ENCODE data around the gene CCDC38. TPM values are rescaled to one million over a fixed set of nuclear protein-coding genes. Genes with fewer than 3 reads are reported as not detected.

The CCDC38 gene
- total and polyA plus RNA-seq, 9 of the 15 experiments (the other 6 are each of a cell fraction or from before 2014, with no cell fraction given), result not detected

- DNase-seq (ENCODE audit: extremely low read depth in 1 of 4, low spot score in 3 of 4) (no peak), ATAC-seq (no peak), FAIRE-seq (no peak)
- WGBS (ENCODE audit: insufficient coverage, low coverage, missing lambda C conversion rate), result 0% methylated on average over 6 of the region's 6 CpGs
- Histone ChIP-seq H3K9me1 (ENCODE audit: control insufficient read depth, insufficient read depth, low read length) (no peaks in the 10 kb centered on the region), H3K9me3 (replicated peaks; ENCODE audit: control insufficient read depth, insufficient read depth, low read depth, low read length) (no peaks in the 10 kb centered on the region), H2AFZ (ENCODE audit: low read depth, low read length) (no peak overlapping the region), H3K4me3 (no peak overlapping the region), H3K9ac (ENCODE audit: insufficient read depth in 1 of 2, low read depth in 2 of 2, low read length in 2 of 2) (no peak overlapping the region), H3K27me3 (ENCODE audit: control insufficient read depth in 2 of 2, insufficient read depth in 2 of 2, low read length in 2 of 2) (no peaks in the 10 kb centered on the region; a peak in 1 of 5 replicates), H3K27ac (ENCODE audit: extremely low read depth, low read depth, low read length) (no peak overlapping the region), H3K36me3 (ENCODE audit: control insufficient read depth, insufficient read depth, low read length) (no peaks in the 10 kb centered on the region), H3K4me2 (ENCODE audit: insufficient read depth, low read length) (no peak overlapping the region), H3K4me1 (replicated peaks in 1 of 2; ENCODE audit: control insufficient read depth in 2 of 2, insufficient read depth in 2 of 2, low read length in 2 of 2) (no peaks in the 10 kb centered on the region), H4K20me1 (replicated peaks; ENCODE audit: control insufficient read depth, insufficient read depth, low read length) (no peaks in the 10 kb centered on the region), H3K79me2 (ENCODE audit: control insufficient read depth, insufficient read depth, low read length) (no peaks in the 10 kb centered on the region)
- CTCF ChIA-PET (ENCODE audit: low intra/inter-chr PET ratio), result interaction anchor here (0.7 kb wide), 1 partner anchor 597 kb away, joined by 3 read pairs; no protein-coding TSS in a partner anchor
- no TSS peak for BruUV-seq (replicated peaks)
- POLR2A ChIA-PET, result no interaction called here
- in situ Hi-C loops (cut with MboI), result no loop called here
- TF ChIP-seq CXXC5 (CRISPR knock-in tag; IDR thresholded peaks at IDR 0.05) (no peak), NKRF (IDR thresholded peaks at IDR 0.05; ENCODE audit: borderline replicate concordance) (no peak), SMAD2 (IDR thresholded peaks at IDR 0.05; ENCODE audit: low read depth, low read length) (no peak), PURB (CRISPR knock-in tag; IDR thresholded peaks at IDR 0.05; ENCODE audit: low read depth) (no peak), ZNF764 (CRISPR knock-in tag; IDR thresholded peaks at IDR 0.05; ENCODE audit: low read depth) (no peak), NBN (IDR thresholded peaks at IDR 0.05; ENCODE audit: low read depth) (no peak), SRSF1 (IDR thresholded peaks at IDR 0.05; ENCODE audit: low read depth, low read length) (no peak), PPARD (CRISPR knock-in tag; IDR thresholded peaks at IDR 0.05) (no peak), PML (IDR thresholded peaks at IDR 0.05; ENCODE audit: low read length) (no peak), ZEB2 (IDR thresholded peaks at IDR 0.05) (no peak), KHSRP (IDR thresholded peaks at IDR 0.05) (no peak), CBFA2T2 (conservative IDR thresholded peaks at IDR 0.05) (no peak), DIDO1 (tag; IDR thresholded peaks at IDR 0.05; ENCODE audit: low read depth) (no peak), MCM7 (IDR thresholded peaks at IDR 0.05) (no peak), TFAM (CRISPR knock-in tag; conservative IDR thresholded peaks at IDR 0.05) (no peak), L3MBTL2 (IDR thresholded peaks at IDR 0.05) (no peak), FOS (IDR thresholded peaks at IDR 0.05; ENCODE audit: extremely low read depth, insufficient read length) (no peak)
- intact Hi-C loops (cut with micrococcal nuclease), result loop anchor here (5.0 to 10.0 kb wide), 3 partner anchors 138 to 598 kb away; no protein-coding TSS in a partner anchor
Observed at GRCh38 chr12:95919110-95919509, 23.3 kb downstream of the CCDC38 start.
